HepG2 (cell line): ENCODE results near the gene NAP1L1.

Experiments used
- CCAR2 ChIP-seq: fragments of 200-400 bp; formaldehyde crosslinking; optimal IDR thresholded peaks from 2 replicates; pipeline ENCODE3; 2018; ENCODE audit warnings: low read depth, mild to moderate bottlenecking, low read length, moderate library complexity
- GABPA ChIP-seq, 2 experiments: IDR thresholded peaks; 2 replicates each; pipeline ENCODE4 v1.6.1; 2011 to 2016; ENCODE audit warnings: low read depth in 2 of 2, low read length in 1 of 2, missing biosample characterization in 1 of 2, missing genetic modification characterization in 1 of 2
- STAT6 ChIP-seq: sonication (generic); formaldehyde crosslinking; IDR thresholded peaks from 2 replicates; pipeline ENCODE4 v1.4.0; 2020; ENCODE audit warnings: missing genetic modification reagents, mild to moderate bottlenecking, borderline replicate concordance
- ZNF318 ChIP-seq: sonication (generic); formaldehyde crosslinking; IDR thresholded peaks from 2 replicates; pipeline ENCODE4 v1.4.0; 2020; ENCODE audit warnings: mild to moderate bottlenecking, missing genetic modification reagents

GRCh38 chr12:76035045-76035444 lies 49.4 kb downstream of the NAP1L1 start:
- TF ChIP-seq STAT6, result no peak
- TF ChIP-seq ZNF318 (CRISPR knock-in tag), result no peak
- no peak for TF ChIP-seq GABPA (IDR thresholded peaks at IDR 0.05; ENCODE audit: low read depth, low read length)
- TF ChIP-seq GABPA (CRISPR knock-in tag; IDR thresholded peaks at IDR 0.05; ENCODE audit: low read depth), result no peak
- no peak for TF ChIP-seq CCAR2
